Endothelial cell of umbilical vein (primary cell): Measurements from ENCODE around the gene TMOD2. TPM values are rescaled to one million over a fixed set of nuclear protein-coding genes. Genes with fewer than 3 reads are reported as not detected.

Source experiments
- BruUV-seq: library from RNA; stranded (reverse); fragments of 400-500 nt; replicated peaks from 2 replicates; lab custom pipeline; 2021; lab: Mats Ljungman, UMichigan
- CTCF ChIA-PET: fragments of 300-600, 350-600 bp; sonication (Branson Sonifier 250); formaldehyde crosslinking; loops from one replicate; lab custom pipeline; 2021; ENCODE audit warnings: antibody characterized with exemption, inconsistent platforms; lab: Charles Lee
- POLR2A ChIA-PET: fragments of 300-600, 350-600 bp; sonication (Branson Sonifier 250); formaldehyde crosslinking; loops from one replicate; lab custom pipeline; 2021; ENCODE audit warnings: antibody characterized with exemption, inconsistent platforms; lab: Charles Lee
- DNase-seq: peaks from one replicate; pipeline ENCODE4 v3.0.0-alpha.2; 2011; ENCODE audit warnings: low read depth, low spot score
- FAIRE-seq: peaks from 2 replicates; lab custom pipeline; 2011; peaks lifted over from hg19 to GRCh38; lab: Jason Lieb, UNC
- H2AFZ ChIP-seq: 2 replicates; pipeline ENCODE4 v1.6.0; 2012; ENCODE audit warnings: low read depth, low read length, control low read depth, inconsistent platforms
- H3K27ac ChIP-seq: 2 replicates; pipeline ENCODE4 v1.5.1; 2011; ENCODE audit warnings: low read depth, mild to moderate bottlenecking, control low read depth, low read length, moderate library complexity; ENCODE audit not compliant: insufficient read depth
- H3K27me3 ChIP-seq, 2 experiments: 2 replicates each; pipeline versions ENCODE4 v1.6.0 to v1.6.1; 2011; ENCODE audit warnings: low read length in 2 of 2, mixed read lengths in 1 of 2; ENCODE audit not compliant: control insufficient read depth in 2 of 2, insufficient read depth in 2 of 2
- H3K36me3 ChIP-seq, 2 experiments: 2 replicates in 1 of 2; 3 replicates in 1 of 2; pipeline ENCODE4 v1.5.1; 2011; ENCODE audit warnings: low read length in 2 of 2, mild to moderate bottlenecking in 1 of 2, moderate library complexity in 1 of 2; ENCODE audit not compliant: control insufficient read depth in 2 of 2, insufficient read depth in 2 of 2; ENCODE audit errors: extremely low read depth in 1 of 2
- H3K4me1 ChIP-seq: 3 replicates; pipeline ENCODE4 v1.5.1; 2011; ENCODE audit warnings: mild to moderate bottlenecking, low read length; ENCODE audit not compliant: control insufficient read depth, insufficient read depth; ENCODE audit errors: extremely low read depth
- H3K4me2 ChIP-seq: 2 replicates; pipeline ENCODE4 v1.6.1; 2011; ENCODE audit warnings: low read length, control low read depth, mixed read lengths; ENCODE audit not compliant: insufficient read depth
- H3K4me3 ChIP-seq, 3 experiments: fragments of 200-600 bp in 1 of 3; sonication (generic), shearing (Covaris generic) in 1 of 3; replicated peaks in 1 of 3; 2 replicates each; pipeline ENCODE4 v1.5.1; 2011 to 2016; ENCODE audit warnings: control low read depth in 3 of 3, low read length in 3 of 3, mild to moderate bottlenecking in 2 of 3, inconsistent platforms in 1 of 3, low read depth in 1 of 3, moderate library complexity in 1 of 3; ENCODE audit not compliant: insufficient read depth in 1 of 3
- H3K79me2 ChIP-seq: 2 replicates; pipeline ENCODE4 v1.6.0; 2012; ENCODE audit warnings: low read length, inconsistent platforms; ENCODE audit not compliant: control insufficient read depth, insufficient read depth
- H3K9ac ChIP-seq: replicated peaks from 2 replicates; pipeline ENCODE3; 2011; ENCODE audit warnings: low read length, control low read depth; ENCODE audit not compliant: insufficient read depth; ENCODE audit errors: extremely low read depth
- H3K9me1 ChIP-seq: replicated peaks from 3 replicates; pipeline ENCODE4 v1.6.0; 2011; ENCODE audit warnings: mild to moderate bottlenecking, low read length; ENCODE audit not compliant: control insufficient read depth, insufficient read depth; ENCODE audit errors: extremely low read depth
- H3K9me3 ChIP-seq: replicated peaks from 2 replicates; pipeline ENCODE4 v1.5.1; 2012; ENCODE audit warnings: low read length, inconsistent platforms; ENCODE audit not compliant: control insufficient read depth, insufficient read depth
- H4K20me1 ChIP-seq: replicated peaks from 2 replicates; pipeline ENCODE3; 2011; ENCODE audit warnings: mild to moderate bottlenecking, low read length; ENCODE audit not compliant: control insufficient read depth, insufficient read depth; ENCODE audit errors: extremely low read depth
- POLR2AphosphoS5 ChIP-seq: IDR thresholded peaks from 2 replicates; pipeline ENCODE4 v1.6.1; 2012; ENCODE audit warnings: low read depth, mild to moderate bottlenecking, control low read depth, low read length, moderate library complexity; ENCODE audit not compliant: insufficient read depth
- dilution Hi-C: fragments of 300-500 bp; cut with MboI; formaldehyde crosslinking; loops from one replicate; pipeline ENCODE4 v1.15.0; 2019; ENCODE audit warnings: low sequenced_read_pairs; ENCODE audit not compliant: extremely low pct_ligation_motif_present
- intact Hi-C: fragments of 100-400 bp; cut with micrococcal nuclease; formaldehyde crosslinking; loops from one replicate; pipeline ENCODE4 v1.10.0; 2022
- polyA plus RNA-seq, 4 experiments: library from polyadenylated mRNA; depleted of rRNA in 3 of 4; stranded (reverse) in 3 of 4; unstranded in 1 of 4; fragments of >200 nt; gene quantifications; 2 replicates each; pipeline versions ENCODE4 v1.2.1 to v1.2.3, GENCODE V29; 2011 to 2012; ENCODE audit warnings: missing spikeins in 1 of 4
- small RNA-seq: library from RNA; depleted of rRNA; stranded (forward); fragments of <200 nt; gene quantifications from one replicate; pipeline ENCODE3, GENCODE V24; 2012; ENCODE audit warnings: low replicate concordance, low read depth; ENCODE audit not compliant: insufficient read depth, insufficient read length
- total RNA-seq: library from RNA; stranded (reverse); gene quantifications from 2 replicates; pipeline ENCODE4 v1.2.3, GENCODE V29; 2021

The TMOD2 gene
- total and polyA plus RNA-seq, 2 donors (not counting 3 experiments of a cell fraction or from before 2014, with no cell fraction given), result 0.46 to 2.7 TPM

- H3K9ac ChIP-seq, result no peak overlapping the region
- no peak overlapping the region for H2AFZ ChIP-seq
- intact Hi-C loops (no loop called here), dilution Hi-C loops (no loop called here)
- peaks cover 17% of the 10 kb centered on the region for H3K4me1 ChIP-seq
- DNase-seq (no peak), FAIRE-seq (no peak)
- H4K20me1 ChIP-seq, result peaks cover 4% of the 10 kb centered on the region
- no peaks in the 10 kb centered on the region for H3K9me3 ChIP-seq
- ChIA-PET POLR2A (no interaction called here), CTCF (interaction anchor here (1.2 to 1.3 kb wide), 2 partner anchors 23 to 89 kb away, joined by 3 read pairs; no protein-coding TSS in a partner anchor)
- BruUV-seq, result no TSS peak
- H3K36me3 ChIP-seq, result peaks cover 6% of the 10 kb centered on the region in 2 experiments
- no peak for TF ChIP-seq POLR2AphosphoS5
- H3K27ac ChIP-seq, result no peak overlapping the region
- H3K4me2 ChIP-seq, result no peak overlapping the region
- H3K9me1 ChIP-seq, result no peaks in the 10 kb centered on the region
- no peaks in the 10 kb centered on the region for H3K27me3 ChIP-seq
- peaks cover 53% of the 10 kb centered on the region for H3K79me2 ChIP-seq
- H3K4me3 ChIP-seq, result no peak overlapping the region
Observed at GRCh38 chr15:51865317-51865716, 113.9 kb downstream of the TMOD2 start.

Small RNA genes within 50 kb of the gene (small RNA-seq; reads per million reads assigned to genes)
- not detected for gene AC090971.5
- gene RF00017, result not detected

Other genes with a start within 250 kb of the TMOD2 start
- gene DMXL2, start 128.8 kb upstream of the TMOD2 start, total RNA-seq, result 9.7 and 10.8 TPM in 2 replicates
- 5.3 and 6.3 TPM in 2 replicates for gene DMXL2, start 128.8 kb upstream of the TMOD2 start, polyA plus RNA-seq
- gene SCG3, start 70.1 kb upstream of the TMOD2 start, total RNA-seq, result not detected in 2 replicates
- gene SCG3, start 70.1 kb upstream of the TMOD2 start, polyA plus RNA-seq, result not detected in 2 replicates
- 8.0 and 8.2 TPM in 2 replicates for gene LYSMD2, start 13.9 kb upstream of the TMOD2 start, total RNA-seq
- gene LYSMD2, start 13.9 kb upstream of the TMOD2 start, polyA plus RNA-seq, result 4.3 and 6.2 TPM in 2 replicates
- 63.7 and 64.3 TPM in 2 replicates for gene TMOD3, start 78.1 kb downstream of the TMOD2 start, total RNA-seq
- 7.6 and 10.4 TPM in 2 replicates for gene TMOD3, start 78.1 kb downstream of the TMOD2 start, polyA plus RNA-seq
- gene LEO1, start 220.2 kb downstream of the TMOD2 start, total RNA-seq, result 22.6 and 28.0 TPM in 2 replicates
- gene LEO1, start 220.2 kb downstream of the TMOD2 start, polyA plus RNA-seq, result 0.91 and 1.3 TPM in 2 replicates